Peyer's patch (tissue), 4 donors: Measurements from ENCODE around the gene CACTIN. TPM values are rescaled to one million over a fixed set of nuclear protein-coding genes. Genes with fewer than 3 reads are reported as not detected.

Source experiments
- DNase-seq, 3 donors: peaks; one replicate each; pipeline ENCODE4 v3.0.0-alpha.2; 2017 to 2019
- H3K27ac ChIP-seq, 4 donors: fragments of 200-600 bp; sonication (generic); one replicate each; pipeline ENCODE4 v1.5.1; 2016 to 2019
- H3K27me3 ChIP-seq, 2 donors: fragments of 200-600 bp; sonication (generic); one replicate each; pipeline ENCODE4 v1.5.1; 2019
- H3K36me3 ChIP-seq, 3 donors: fragments of 200-600 bp; sonication (generic); one replicate each; pipeline ENCODE4 v1.5.1; 2016 to 2019
- H3K4me1 ChIP-seq, 4 donors: fragments of 200-600 bp; sonication (generic); one replicate each; pipeline ENCODE4 v1.5.1; 2016 to 2019
- H3K4me3 ChIP-seq, 4 donors: fragments of 200-600 bp; sonication (generic); 1 replicate in 3 of 4; 2 replicates in 1 of 4; pipeline ENCODE4 v1.5.1; 2016 to 2019; ENCODE audit warnings: mild to moderate bottlenecking in 1 of 4
- H3K9me3 ChIP-seq, 4 donors: fragments of 200-600 bp; sonication (generic); one replicate each; pipeline ENCODE4 v1.5.1; 2016 to 2019; ENCODE audit warnings: mild to moderate bottlenecking in 1 of 4
- CTCF ChIP-seq, 6 experiments: fragments of 450-650 bp in 4 of 6; fragments of 200-600 bp in 2 of 6; sonication (generic) in 1 of 6; IDR thresholded peaks; one replicate each; pipeline ENCODE4 v1.5.1; 2017 to 2019; ENCODE audit warnings: antibody characterized with exemption in 6 of 6, mild to moderate bottlenecking in 3 of 6, moderate library complexity in 1 of 6
- POLR2A ChIP-seq, 2 donors: fragments of 450-650 bp; IDR thresholded peaks; one replicate each; pipeline ENCODE4 v1.5.1; 2017; ENCODE audit warnings: antibody characterized with exemption in 2 of 2, mild to moderate bottlenecking in 2 of 2, moderate library complexity in 2 of 2
- total RNA-seq, 4 donors: library from RNA; depleted of rRNA; stranded (reverse); fragments of >200 nt; gene quantifications; one replicate each; pipeline ENCODE4 v1.1.0, GENCODE V29; 2016

The CACTIN gene
- total RNA-seq, 4 donors from 2014 or later: 21.2 to 60.2 (median 33.3) TPM

- TF ChIP-seq CTCF (IDR thresholded peaks at IDR 0.05): no peak
- TF ChIP-seq POLR2A (IDR thresholded peaks at IDR 0.05): no peak
- peaks cover 0 to 51% (median 0%) of the 10 kb centered on the region in 3 donors for H3K36me3 ChIP-seq
- H3K4me3 ChIP-seq: peak overlapping the region in 1 of 4 donors; percentile 26
- peaks cover 0 to 32% (median 1%) of the 10 kb centered on the region in 4 donors for H3K4me1 ChIP-seq
- H3K27me3 ChIP-seq: no peaks in the 10 kb centered on the region
- no peaks in the 10 kb centered on the region for H3K9me3 ChIP-seq
- peak in 1 of 3 donors; percentile 24 for DNase-seq
- H3K27ac ChIP-seq: peak overlapping the region in 1 of 4 donors; percentile 63
Measured at GRCh38 chr19:3664879-3665642, 38.5 kb upstream of the CACTIN start.

DNA sequence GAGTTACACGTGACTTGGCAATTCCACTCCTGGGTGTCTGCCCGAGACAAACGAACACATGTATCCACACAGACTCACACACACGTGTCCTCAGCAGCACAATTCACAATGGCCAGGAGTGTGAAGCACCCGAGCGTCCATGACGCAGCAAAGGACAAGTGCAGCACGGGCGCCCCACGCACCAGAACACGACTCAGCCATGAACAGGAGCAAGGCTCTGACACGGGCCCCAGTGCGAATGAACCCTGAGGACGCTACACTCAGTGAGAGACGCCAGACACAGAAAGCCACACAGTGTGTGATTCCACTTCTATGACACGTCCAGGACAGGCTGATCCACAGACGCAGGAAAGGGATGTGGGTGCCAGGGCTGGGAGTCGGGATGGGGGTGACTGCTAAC, 37.2 kb upstream of the CACTIN start:
- Histone ChIP-seq H3K27ac (no peak overlapping the region), H3K9me3 (no peaks in the 10 kb centered on the region), H3K4me3 (no peak overlapping the region), H3K27me3 (no peaks in the 10 kb centered on the region), H3K4me1 (peaks cover 0 to 22% (median 1%) of the 10 kb centered on the region in 4 donors), H3K36me3 (peaks cover 0 to 61% (median 0%) of the 10 kb centered on the region in 3 donors)
- no peak for DNase-seq
- no peak for TF ChIP-seq POLR2A (IDR thresholded peaks at IDR 0.05)
- TF ChIP-seq CTCF (IDR thresholded peaks at IDR 0.05): no peak

GRCh38 chr19:3661284-3662238, 35.0 kb upstream of the CACTIN start:
- H3K36me3 ChIP-seq: peaks cover 0 to 78% (median 0%) of the 10 kb centered on the region in 3 donors
- no peaks in the 10 kb centered on the region for H3K27me3 ChIP-seq
- TF ChIP-seq POLR2A (IDR thresholded peaks at IDR 0.05): no peak
- no peak for TF ChIP-seq CTCF (IDR thresholded peaks at IDR 0.05)
- no peak overlapping the region for H3K4me3 ChIP-seq
- H3K9me3 ChIP-seq: no peaks in the 10 kb centered on the region
- peaks cover 0 to 9% (median 1%) of the 10 kb centered on the region in 4 donors for H3K4me1 ChIP-seq
- no peak for DNase-seq
- H3K27ac ChIP-seq: no peak overlapping the region

DNA sequence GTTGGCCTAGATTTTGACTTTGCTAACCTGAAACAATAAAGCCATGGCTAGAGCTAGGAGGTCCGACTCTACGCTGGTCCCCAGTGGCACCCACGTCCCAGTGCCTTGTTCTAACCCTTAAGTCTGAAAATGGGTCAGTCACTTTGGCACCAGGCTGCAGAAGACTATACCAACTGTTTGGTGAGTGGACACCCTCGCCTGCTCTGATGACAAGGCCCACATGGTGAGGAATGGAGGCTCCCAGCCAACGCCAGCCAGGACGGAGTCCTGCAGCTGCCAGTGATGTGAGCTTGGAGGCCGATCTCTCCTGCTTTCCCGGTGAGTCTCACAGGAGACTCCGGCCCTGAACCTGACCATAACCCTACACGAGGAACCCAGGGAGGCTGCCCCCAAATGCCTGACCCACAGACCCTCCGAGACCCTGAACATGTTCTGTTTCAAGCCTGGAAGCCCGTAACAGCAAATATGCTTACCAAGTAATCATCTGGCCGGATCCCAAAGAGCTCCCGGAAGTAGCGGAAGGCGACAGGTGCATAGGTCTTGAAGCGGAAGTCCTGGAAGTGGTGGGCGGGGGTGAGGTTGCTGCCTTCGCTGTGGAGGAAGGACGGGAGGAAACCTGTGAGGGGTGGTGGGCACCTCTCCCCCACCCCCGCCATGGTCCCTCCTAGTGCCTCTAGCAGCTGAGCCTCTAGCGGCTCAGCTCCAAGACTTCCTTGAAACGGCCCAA, 34.1 kb upstream of the CACTIN start:
- peaks cover 0 to 81% (median 0%) of the 10 kb centered on the region in 3 donors for H3K36me3 ChIP-seq
- H3K4me1 ChIP-seq: peaks cover 0 to 3% (median 1%) of the 10 kb centered on the region in 4 donors
- H3K27me3 ChIP-seq: no peaks in the 10 kb centered on the region
- no peaks in the 10 kb centered on the region for H3K9me3 ChIP-seq
- no peak overlapping the region for H3K27ac ChIP-seq
- DNase-seq: no peak
- TF ChIP-seq POLR2A (IDR thresholded peaks at IDR 0.05) (no peak), CTCF (IDR thresholded peaks at IDR 0.05) (no peak)
- H3K4me3 ChIP-seq: no peak overlapping the region

DNA sequence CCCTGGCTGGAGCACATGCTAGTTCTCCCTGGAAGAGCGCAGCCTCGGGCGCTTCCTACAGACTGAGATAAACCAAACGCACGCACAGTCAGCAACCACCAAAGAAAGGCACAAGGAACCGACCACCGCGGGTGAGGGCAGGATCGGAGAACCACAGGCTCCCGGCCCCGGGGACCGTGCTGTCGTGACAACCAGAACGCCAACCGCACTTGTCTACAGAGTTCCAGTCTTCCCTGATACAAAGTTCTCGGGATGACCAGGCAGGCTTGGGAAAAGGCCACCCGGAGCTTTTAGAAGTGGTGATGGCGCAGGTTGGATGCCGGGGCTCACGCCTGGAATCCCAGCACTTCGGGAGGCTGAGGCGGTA, 33.1 kb upstream of the CACTIN start:
- TF ChIP-seq CTCF (IDR thresholded peaks at IDR 0.05) (no peak), POLR2A (IDR thresholded peaks at IDR 0.05) (no peak)
- no peak overlapping the region for H3K27ac ChIP-seq
- no peaks in the 10 kb centered on the region for H3K27me3 ChIP-seq
- no peaks in the 10 kb centered on the region for H3K4me1 ChIP-seq
- DNase-seq: no peak
- no peak overlapping the region for H3K4me3 ChIP-seq
- no peaks in the 10 kb centered on the region for H3K9me3 ChIP-seq
- peaks cover 0 to 86% (median 0%) of the 10 kb centered on the region in 3 donors for H3K36me3 ChIP-seq
